ENCODE results near the gene PLOD1.

DNA sequence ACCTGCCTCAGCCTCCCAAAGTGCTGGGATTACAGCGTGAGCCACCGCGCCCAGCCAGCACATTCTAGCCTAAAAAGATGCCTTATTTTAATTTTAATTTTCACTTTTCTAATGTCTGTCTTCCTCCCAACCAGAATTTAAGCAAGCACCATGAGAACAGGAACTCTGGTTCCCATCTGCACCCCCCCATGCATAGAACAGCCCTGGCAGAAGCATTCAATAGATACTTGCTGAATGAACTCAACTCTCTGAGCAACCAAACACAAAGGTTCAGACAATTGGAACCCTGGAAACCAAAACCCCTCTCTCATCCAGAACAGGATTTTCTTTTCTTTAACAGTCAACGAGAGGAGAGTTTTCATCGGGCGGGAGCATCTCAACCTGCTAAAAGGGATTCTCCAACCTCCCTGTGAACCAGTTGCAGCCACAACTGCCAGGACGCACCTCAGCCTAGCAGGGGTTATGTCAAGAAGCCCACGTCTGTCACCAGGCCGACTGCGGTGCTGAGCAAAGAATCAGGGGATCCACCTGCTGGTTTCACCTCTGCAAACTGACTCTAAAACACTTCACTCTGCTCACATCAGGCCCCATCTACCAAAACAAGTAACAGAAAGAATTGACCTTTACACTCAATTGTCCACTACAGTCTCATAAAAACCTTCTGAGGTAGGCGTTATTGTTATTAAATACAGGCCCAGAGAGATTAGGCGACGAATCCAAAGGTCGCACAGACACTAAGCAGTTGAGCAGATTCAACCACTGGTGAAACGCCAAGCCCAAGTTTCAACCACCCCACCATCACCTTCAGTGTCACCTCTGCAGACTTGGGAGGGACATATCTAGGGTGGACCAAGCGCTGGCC, 10.0 kb upstream of the PLOD1 start:
- TF ChIP-seq, protein P1, sequence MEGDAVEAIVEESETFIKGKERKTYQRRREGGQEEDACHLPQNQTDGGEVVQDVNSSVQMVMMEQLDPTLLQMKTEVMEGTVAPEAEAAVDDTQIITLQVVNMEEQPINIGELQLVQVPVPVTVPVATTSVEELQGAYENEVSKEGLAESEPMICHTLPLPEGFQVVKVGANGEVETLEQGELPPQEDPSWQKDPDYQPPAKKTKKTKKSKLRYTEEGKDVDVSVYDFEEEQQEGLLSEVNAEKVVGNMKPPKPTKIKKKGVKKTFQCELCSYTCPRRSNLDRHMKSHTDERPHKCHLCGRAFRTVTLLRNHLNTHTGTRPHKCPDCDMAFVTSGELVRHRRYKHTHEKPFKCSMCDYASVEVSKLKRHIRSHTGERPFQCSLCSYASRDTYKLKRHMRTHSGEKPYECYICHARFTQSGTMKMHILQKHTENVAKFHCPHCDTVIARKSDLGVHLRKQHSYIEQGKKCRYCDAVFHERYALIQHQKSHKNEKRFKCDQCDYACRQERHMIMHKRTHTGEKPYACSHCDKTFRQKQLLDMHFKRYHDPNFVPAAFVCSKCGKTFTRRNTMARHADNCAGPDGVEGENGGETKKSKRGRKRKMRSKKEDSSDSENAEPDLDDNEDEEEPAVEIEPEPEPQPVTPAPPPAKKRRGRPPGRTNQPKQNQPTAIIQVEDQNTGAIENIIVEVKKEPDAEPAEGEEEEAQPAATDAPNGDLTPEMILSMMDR (IDR thresholded peaks at IDR 0.05): no peak
- no peak for TF ChIP-seq POLR2A (IDR thresholded peaks at IDR 0.05)

Data from uterus (tissue), 2 donors.